HUES48 (cell line): ENCODE measurements around the gene PPAN.

Source experiments
- H3K27ac ChIP-seq: one replicate; pipeline ENCODE4 v1.7.0; 2013; ENCODE audit warnings: low read depth, low read length, inconsistent platforms
- H3K27me3 ChIP-seq: 2 replicates; pipeline ENCODE4 v1.6.1; 2013; ENCODE audit warnings: mild to moderate bottlenecking, low read length; ENCODE audit not compliant: control insufficient read depth, insufficient read depth
- H3K36me3 ChIP-seq: 2 replicates; pipeline ENCODE4 v1.6.1; 2013; ENCODE audit warnings: low read length; ENCODE audit not compliant: control insufficient read depth, insufficient read depth
- H3K4me1 ChIP-seq: 2 replicates; pipeline ENCODE4 v1.6.1; 2013; ENCODE audit warnings: mild to moderate bottlenecking, low read length; ENCODE audit not compliant: control insufficient read depth, insufficient read depth
- H3K4me3 ChIP-seq: 2 replicates; pipeline ENCODE4 v1.5.1; 2013; ENCODE audit warnings: mild to moderate bottlenecking, low read depth, low read length
- H3K9ac ChIP-seq: 2 replicates; pipeline ENCODE4 v1.6.1; 2013; ENCODE audit warnings: mild to moderate bottlenecking, low read depth, low read length, moderate library complexity
- H3K9me3 ChIP-seq: 2 replicates; pipeline ENCODE4 v1.6.1; 2013; ENCODE audit warnings: low read length; ENCODE audit not compliant: control insufficient read depth, insufficient read depth

Gene PPAN

GRCh38 chr19:10084803-10085202, 21.4 kb upstream of the PPAN start:
- H3K27ac ChIP-seq: no peak overlapping the region

GRCh38 chr19:10085641-10086590, 20.2 kb upstream of the PPAN start, which contains the start of gene SHFL:
Gene SHFL (plus strand): TSS chr19:10086317. CDS start chr19:10086428, 111 bp downstream.
- H3K9ac ChIP-seq: 0 out of 2 replicates have a peak within 1 kb of the TSS, but pooled peaks have one; percentile 25
- no peak within 1 kb of the TSS for H3K27ac ChIP-seq
- H3K4me1 ChIP-seq: peaks cover 3% of the 10 kb centered on the region; the same call in 1 of the 2 replicates
- H3K27me3 ChIP-seq: no peaks in the 10 kb centered on the region
- H3K9me3 ChIP-seq: no peaks in the 10 kb centered on the region
- peak within 1 kb of the TSS; percentile 86 for H3K4me3 ChIP-seq
- no peaks in the 10 kb centered on the region for H3K36me3 ChIP-seq

More at GRCh38 chr19:10084803-10085202, 21.4 kb upstream of the PPAN start:
- Histone ChIP-seq H3K4me3 (no peak overlapping the region), H3K36me3 (no peaks in the 10 kb centered on the region), H3K9ac (no peak overlapping the region), H3K4me1 (peaks cover 3% of the 10 kb centered on the region; the same call in 1 of the 2 replicates), H3K9me3 (no peaks in the 10 kb centered on the region), H3K27me3 (no peaks in the 10 kb centered on the region)

GRCh38 chr19:10086591-10087192, 19.5 kb upstream of the PPAN start:
- Histone ChIP-seq H3K9me3 (no peaks in the 10 kb centered on the region), H3K27ac (no peak overlapping the region), H3K27me3 (no peaks in the 10 kb centered on the region), H3K4me1 (peaks cover 3% of the 10 kb centered on the region; the same call in 1 of the 2 replicates), H3K36me3 (no peaks in the 10 kb centered on the region), H3K9ac (0 out of 2 replicates have a peak overlapping the region, but pooled peaks have one; percentile 25), H3K4me3 (peak overlapping the region; percentile 86)

- H3K36me3 ChIP-seq: peaks cover 4% of the 10 kb centered on the region; the same call in 1 of the 2 replicates
- no peaks in the 10 kb centered on the region for H3K27me3 ChIP-seq
- H3K27ac ChIP-seq: no peak overlapping the region
- H3K4me3 ChIP-seq: peak overlapping the region; percentile 86
- H3K9ac ChIP-seq: no peak overlapping the region
- no peaks in the 10 kb centered on the region for H3K9me3 ChIP-seq
- H3K4me1 ChIP-seq: peaks cover 3% of the 10 kb centered on the region; the same call in 1 of the 2 replicates
Measured at GRCh38 chr19:10087296-10088061, 18.7 kb upstream of the PPAN start.

- H3K4me1 ChIP-seq: peaks cover 3% of the 10 kb centered on the region; the same call in 1 of the 2 replicates
- peaks cover 6% of the 10 kb centered on the region; the same call in 1 of the 2 replicates for H3K36me3 ChIP-seq
- no peaks in the 10 kb centered on the region for H3K27me3 ChIP-seq
- H3K4me3 ChIP-seq: no peak overlapping the region
- no peak overlapping the region for H3K27ac ChIP-seq
- H3K9me3 ChIP-seq: no peaks in the 10 kb centered on the region
- no peak overlapping the region for H3K9ac ChIP-seq
Measured at GRCh38 chr19:10088949-10089554, 17.1 kb upstream of the PPAN start.

GRCh38 chr19:10089801-10090375, 16.3 kb upstream of the PPAN start:
- Histone ChIP-seq H3K9me3 (no peaks in the 10 kb centered on the region), H3K4me3 (no peak overlapping the region), H3K36me3 (peaks cover 6% of the 10 kb centered on the region; the same call in 1 of the 2 replicates), H3K4me1 (peaks cover 3% of the 10 kb centered on the region; the same call in 1 of the 2 replicates), H3K27me3 (peaks cover 6% of the 10 kb centered on the region), H3K27ac (no peak overlapping the region), H3K9ac (no peak overlapping the region)

- peaks cover 6% of the 10 kb centered on the region; the same call in 1 of the 2 replicates for H3K36me3 ChIP-seq
- H3K4me1 ChIP-seq: no peaks in the 10 kb centered on the region
- peaks cover 17% of the 10 kb centered on the region for H3K27me3 ChIP-seq
- no peak overlapping the region for H3K27ac ChIP-seq
- no peak overlapping the region for H3K4me3 ChIP-seq
- H3K9ac ChIP-seq: no peak overlapping the region
- H3K9me3 ChIP-seq: no peaks in the 10 kb centered on the region
Measured at GRCh38 chr19:10091370-10091687, 14.8 kb upstream of the PPAN start.

GRCh38 chr19:10091895-10092641, 14.1 kb upstream of the PPAN start:
- H3K9me3 ChIP-seq: no peaks in the 10 kb centered on the region
- H3K36me3 ChIP-seq: peaks cover 6% of the 10 kb centered on the region; the same call in 1 of the 2 replicates
- H3K27ac ChIP-seq: no peak overlapping the region
- no peak overlapping the region for H3K4me3 ChIP-seq
- H3K9ac ChIP-seq: no peak overlapping the region
- no peaks in the 10 kb centered on the region for H3K4me1 ChIP-seq
- peaks cover 23% of the 10 kb centered on the region for H3K27me3 ChIP-seq

- H3K27me3 ChIP-seq: peaks cover 25% of the 10 kb centered on the region
- H3K4me1 ChIP-seq: no peaks in the 10 kb centered on the region
- H3K9ac ChIP-seq: no peak overlapping the region
- H3K4me3 ChIP-seq: no peak overlapping the region
- peaks cover 6% of the 10 kb centered on the region; the same call in 1 of the 2 replicates for H3K36me3 ChIP-seq
- H3K9me3 ChIP-seq: no peaks in the 10 kb centered on the region
- H3K27ac ChIP-seq: no peak overlapping the region
Measured at GRCh38 chr19:10092648-10093294, 13.4 kb upstream of the PPAN start.
